ENCODE measurements around the gene KLHL9. TPM values are rescaled to one million over a fixed set of nuclear protein-coding genes. Genes with fewer than 3 reads are reported as not detected.

KLHL9 gene
- total and polyA plus RNA-seq, 2 of the 13 experiments (the other 11 are each of a cell fraction or from before 2014, with no cell fraction given), result 8.7 to 17.7 TPM

GRCh38 chr9:21334701-21335632 lies at the start of gene KLHL9 (continued):
- TF ChIP-seq KDM4B (CRISPR knock-in tag; IDR thresholded peaks at IDR 0.05), result peak; percentile 34; the same call in 1 of the 2 replicates
- peak; percentile 37; the same call in 1 of the 2 replicates for TF ChIP-seq ZNF138 (CRISPR knock-in tag; IDR thresholded peaks at IDR 0.05; ENCODE audit: low read depth)
- TF ChIP-seq ZNF180 (CRISPR knock-in tag; IDR thresholded peaks at IDR 0.05; ENCODE audit: borderline replicate concordance, low read depth), result no peak
- no peak for TF ChIP-seq THAP8 (CRISPR knock-in tag; IDR thresholded peaks at IDR 0.05; ENCODE audit: borderline replicate concordance)
- TF ChIP-seq FOXM1 (CRISPR knock-in tag; IDR thresholded peaks at IDR 0.05), result no peak
- TF ChIP-seq GATAD1 (CRISPR knock-in tag; IDR thresholded peaks at IDR 0.05), result peak; percentile 71; the same call in 1 of the 2 replicates
- no peak for TF ChIP-seq ZBTB49 (CRISPR knock-in tag; IDR thresholded peaks at IDR 0.05; ENCODE audit: borderline replicate concordance)
- no peak for TF ChIP-seq MZF1 (CRISPR knock-in tag; IDR thresholded peaks at IDR 0.05; ENCODE audit: borderline replicate concordance)
- peak; percentile 42; the same call in 1 of the 2 replicates for TF ChIP-seq MTA1 (CRISPR knock-in tag; IDR thresholded peaks at IDR 0.05; ENCODE audit: borderline replicate concordance)
- TF ChIP-seq ZNF10 (CRISPR knock-in tag; IDR thresholded peaks at IDR 0.05; ENCODE audit: borderline replicate concordance, low read depth), result no peak
- no peak for TF ChIP-seq KLF11 (CRISPR knock-in tag; IDR thresholded peaks at IDR 0.05)
- no peak for TF ChIP-seq KLF9 (CRISPR knock-in tag; IDR thresholded peaks at IDR 0.05; ENCODE audit: low read depth)
- TF ChIP-seq NONO (IDR thresholded peaks at IDR 0.05), result no peak
- TF ChIP-seq NONO (CRISPR knock-in tag; conservative IDR thresholded peaks at IDR 0.05), result peak; percentile 56; the same call in 1 of the 2 replicates
- TF ChIP-seq MYC (CRISPR knock-in tag; IDR thresholded peaks at IDR 0.05; ENCODE audit: borderline replicate concordance), result 0 out of 2 replicates have a peak, but pooled peaks have one; percentile 54
- no peak for TF ChIP-seq PHB2 (IDR thresholded peaks at IDR 0.05; ENCODE audit: partially characterized antibody)
- TF ChIP-seq ZKSCAN5 (CRISPR knock-in tag; IDR thresholded peaks at IDR 0.05), result no peak
- TF ChIP-seq NFKB2 (CRISPR knock-in tag; IDR thresholded peaks at IDR 0.05; ENCODE audit: borderline replicate concordance), result peak; percentile 82; the same call in 1 of the 2 replicates
- TF ChIP-seq KLF16 (CRISPR knock-in tag; IDR thresholded peaks at IDR 0.05), result peak in 1 of 2 experiments; percentile 62; a peak in 1 of 4 replicates
- peak; percentile 92 for TF ChIP-seq PHF20 (CRISPR knock-in tag; IDR thresholded peaks at IDR 0.05)
- 0 out of 2 replicates have a peak, but pooled peaks have one; percentile 37 for TF ChIP-seq HIVEP1 (CRISPR knock-in tag; IDR thresholded peaks at IDR 0.05)
- peak; percentile 62; the same call in 1 of the 2 replicates for TF ChIP-seq STAT5B (CRISPR knock-in tag; IDR thresholded peaks at IDR 0.05)

Measured in HepG2 (cell line).